ENCODE measurements around the gene SCN8A. TPM values are rescaled to one million over a fixed set of nuclear protein-coding genes. Genes with fewer than 3 reads are reported as not detected.

SCN8A gene
- total RNA-seq, 3 donors from 2014 or later: 0.32 to 5.0 (median 1.6) TPM

GRCh38 chr12:51814311-51815088 lies 223.5 kb downstream of the SCN8A start:
- no peaks in the 10 kb centered on the region for H3K36me3 ChIP-seq
- H3K27me3 ChIP-seq: no peaks in the 10 kb centered on the region
- TF ChIP-seq POLR2A (IDR thresholded peaks at IDR 0.05) (no peak), CTCF (IDR thresholded peaks at IDR 0.05) (peak in 1 of 3 donors; percentile 83)
- H3K4me3 ChIP-seq: peak overlapping the region; percentile 61 to 95 (median 65)
- H3K9me3 ChIP-seq: no peaks in the 10 kb centered on the region
- peaks cover 0 to 4% of the 10 kb centered on the region in 2 donors for H3K4me1 ChIP-seq
- peak overlapping the region; percentile 85 to 95 for H3K27ac ChIP-seq
- peak in 1 of 2 donors; percentile 69 for DNase-seq (ENCODE audit: low spot score in 2 of 2)
- intact Hi-C loops (cut with DNase I; ENCODE audit: low total_unique reads): no loop called here

GRCh38 chr12:51815571-51815970 lies 224.5 kb downstream of the SCN8A start:
- TF ChIP-seq POLR2A (IDR thresholded peaks at IDR 0.05): no peak
- no peak for TF ChIP-seq CTCF (IDR thresholded peaks at IDR 0.05)
- no peak for TF ChIP-seq POLR2AphosphoS5 (IDR thresholded peaks at IDR 0.05)
- Histone ChIP-seq H3K27me3 (no peaks in the 10 kb centered on the region), H3K27ac (no peak overlapping the region), H3K4me1 (peaks cover 4% of the 10 kb centered on the region in 2 donors), H3K9me3 (no peaks in the 10 kb centered on the region), H3K4me3 (no peak overlapping the region), H3K36me3 (no peaks in the 10 kb centered on the region)
- no peak for DNase-seq (ENCODE audit: low spot score in 2 of 2)
- intact Hi-C loops (cut with DNase I; ENCODE audit: low total_unique reads): no loop called here

GRCh38 chr12:51817027-51817953 lies 226.3 kb downstream of the SCN8A start:
- intact Hi-C loops (cut with DNase I; ENCODE audit: low total_unique reads): no loop called here
- Histone ChIP-seq H3K4me1 (peaks cover 0 to 4% of the 10 kb centered on the region in 2 donors), H3K27me3 (no peaks in the 10 kb centered on the region), H3K4me3 (no peak overlapping the region), H3K36me3 (no peaks in the 10 kb centered on the region), H3K9me3 (no peaks in the 10 kb centered on the region), H3K27ac (no peak overlapping the region)
- no peak for DNase-seq (ENCODE audit: low spot score in 2 of 2)
- TF ChIP-seq POLR2A (IDR thresholded peaks at IDR 0.05): no peak

- H3K4me1 ChIP-seq: peaks cover 0 to 4% of the 10 kb centered on the region in 2 donors
- H3K4me3 ChIP-seq: no peak overlapping the region
- TF ChIP-seq POLR2AphosphoS5 (IDR thresholded peaks at IDR 0.05) (no peak), POLR2A (IDR thresholded peaks at IDR 0.05) (no peak), CTCF (IDR thresholded peaks at IDR 0.05) (no peak)
- no peak for DNase-seq (ENCODE audit: low spot score in 2 of 2)
- H3K36me3 ChIP-seq: no peaks in the 10 kb centered on the region
- intact Hi-C loops (cut with DNase I; ENCODE audit: low total_unique reads): no loop called here
- no peaks in the 10 kb centered on the region for H3K9me3 ChIP-seq
- no peaks in the 10 kb centered on the region for H3K27me3 ChIP-seq
- no peak overlapping the region for H3K27ac ChIP-seq
Observed at GRCh38 chr12:51818086-51818485, 227.1 kb downstream of the SCN8A start.

- H3K4me3 ChIP-seq: no peak overlapping the region
- DNase-seq (ENCODE audit: low spot score in 2 of 2): no peak
- intact Hi-C loops (cut with DNase I; ENCODE audit: low total_unique reads): no loop called here
- H3K27me3 ChIP-seq: no peaks in the 10 kb centered on the region
- no peaks in the 10 kb centered on the region for H3K36me3 ChIP-seq
- no peak overlapping the region for H3K27ac ChIP-seq
- peaks cover 0 to 4% of the 10 kb centered on the region in 2 donors for H3K4me1 ChIP-seq
- TF ChIP-seq POLR2AphosphoS5 (IDR thresholded peaks at IDR 0.05) (no peak), CTCF (IDR thresholded peaks at IDR 0.05) (no peak)
- H3K9me3 ChIP-seq: no peaks in the 10 kb centered on the region
Observed at GRCh38 chr12:51818566-51819300, 227.7 kb downstream of the SCN8A start.

Measured in breast epithelium (tissue), 4 donors.